A673 (cell line): ENCODE results near the gene ADCY4.

Source experiments
- CTCF ChIP-seq: fragments of 300-800, 200-600 bp; sonication (generic); conservative IDR thresholded peaks from 2 replicates; pipeline ENCODE4 v1.5.1; 2017; ENCODE audit warnings: low read depth, mild to moderate bottlenecking, antibody characterized with exemption, low read length, moderate library complexity, mixed read lengths
- EZH2 ChIP-seq: fragments of 200-600 bp; sonication (generic); IDR thresholded peaks from 2 replicates; pipeline ENCODE4 v1.6.1; 2017; ENCODE audit warnings: borderline replicate concordance, low read depth, mild to moderate bottlenecking, mixed read lengths, antibody characterized with exemption, low read length; ENCODE audit not compliant: poor library complexity, severe bottlenecking

DNA sequence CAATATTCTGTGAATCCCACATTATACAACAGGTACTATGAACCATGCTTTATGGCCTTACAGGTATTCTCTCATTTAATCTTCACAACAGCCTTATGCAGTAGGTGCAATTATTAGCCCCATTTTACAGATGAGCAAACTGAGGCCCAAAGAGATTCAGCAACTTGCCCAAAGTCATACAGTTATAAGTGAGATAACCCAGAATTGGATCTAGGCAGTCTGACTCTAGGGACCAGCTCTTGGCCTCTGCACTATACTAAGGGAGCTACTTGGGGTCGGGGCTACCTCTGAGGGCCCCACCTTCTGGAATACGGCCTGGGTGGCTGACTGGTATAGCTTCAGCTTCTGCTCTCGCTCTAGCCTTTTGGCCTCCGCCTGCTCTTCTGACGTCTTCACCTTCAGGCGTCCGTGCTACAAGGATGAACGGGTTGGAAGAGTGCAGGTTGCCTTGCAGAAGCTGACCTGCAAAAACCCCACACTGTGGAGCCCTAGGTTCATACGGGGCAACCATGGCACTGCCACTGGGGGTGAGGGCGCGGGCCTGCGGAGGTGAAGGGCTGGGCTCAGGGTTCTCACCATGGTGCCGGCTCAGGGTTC is 64.2 kb downstream of the ADCY4 start:
- TF ChIP-seq CTCF (no peak), EZH2 (no peak)
